Effector memory CD4-positive, alpha-beta T cell (primary cell): ENCODE data around the gene ARRB2.
A peak's percentile ranks its signal among the peaks of the same experiment; 100 is the strongest.
"Not testable (repeated sequence)": the region's sequence is repeated elsewhere in the genome, so short reads cannot be mapped to it uniquely, and the experiment has no call there.

Source experiments
- DNase-seq, 3 donors: peaks; one replicate each; pipeline ENCODE4 v3.0.0-alpha.2; 2020
- H3K27ac ChIP-seq: 2 replicates; pipeline ENCODE4 v1.7.0; 2013; ENCODE audit warnings: mild to moderate bottlenecking, low read length, moderate library complexity; ENCODE audit not compliant: insufficient read depth, poor library complexity, severe bottlenecking
- H3K27me3 ChIP-seq: replicated peaks from 2 replicates; pipeline ENCODE4 v1.7.0; 2013; ENCODE audit warnings: mild to moderate bottlenecking, low read length; ENCODE audit not compliant: insufficient read depth, control insufficient read depth, poor library complexity, severe bottlenecking
- H3K36me3 ChIP-seq: 2 replicates; pipeline ENCODE4 v1.7.0; 2013; ENCODE audit warnings: mild to moderate bottlenecking, low read length, moderate library complexity; ENCODE audit not compliant: control insufficient read depth, insufficient read depth
- H3K4me1 ChIP-seq: 2 replicates; pipeline ENCODE4 v1.7.0; 2013; ENCODE audit warnings: low read length, mild to moderate bottlenecking; ENCODE audit not compliant: control insufficient read depth, insufficient read depth, poor library complexity, severe bottlenecking
- H3K4me3 ChIP-seq: 2 replicates; pipeline ENCODE4 v1.7.0; 2013; ENCODE audit warnings: low read length, low read depth, mild to moderate bottlenecking; ENCODE audit not compliant: insufficient read depth, poor library complexity, severe bottlenecking
- H3K9me3 ChIP-seq: 2 replicates; pipeline ENCODE4 v1.7.0; 2013; ENCODE audit warnings: mild to moderate bottlenecking, low read length, moderate library complexity; ENCODE audit not compliant: control insufficient read depth

ARRB2 gene

DNA sequence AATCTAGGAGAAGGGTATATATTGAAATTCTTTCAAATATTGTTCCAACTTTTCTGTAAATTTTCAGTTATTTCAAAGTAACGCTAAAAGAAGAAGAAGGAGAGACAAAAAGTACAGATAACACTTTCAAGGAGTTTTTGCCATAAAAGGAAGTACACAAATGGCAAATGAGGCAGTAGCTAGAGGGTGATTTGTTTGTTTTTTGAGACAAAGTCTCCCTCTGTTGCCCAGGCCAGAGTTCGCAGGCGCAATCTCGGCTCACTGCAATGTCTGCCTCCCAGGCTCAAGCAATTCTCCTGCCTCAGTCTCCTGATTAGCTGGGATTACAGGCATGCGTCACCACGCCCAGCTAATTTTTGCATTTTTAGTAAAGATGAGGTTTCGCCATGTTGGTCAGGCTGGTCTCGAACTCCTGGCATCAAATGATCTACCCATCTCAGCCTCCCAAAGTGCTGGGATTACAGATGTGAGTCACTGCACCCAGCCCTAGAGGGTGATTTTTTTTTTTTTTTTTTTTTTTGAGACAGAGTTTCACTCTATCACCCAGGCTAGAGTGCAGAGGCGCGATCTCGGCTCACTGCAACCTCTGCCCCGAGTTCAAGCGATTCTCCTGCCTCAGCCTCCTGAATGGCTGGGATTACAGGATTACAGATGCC is 10.9 kb upstream of the ARRB2 start:
- not testable (repeated sequence) for H3K9me3 ChIP-seq, DNase-seq, H3K27me3 ChIP-seq, H3K4me3 ChIP-seq, H3K27ac ChIP-seq, H3K36me3 ChIP-seq
- H3K4me1 ChIP-seq: peaks cover 23% of the 10 kb centered on the region

DNA sequence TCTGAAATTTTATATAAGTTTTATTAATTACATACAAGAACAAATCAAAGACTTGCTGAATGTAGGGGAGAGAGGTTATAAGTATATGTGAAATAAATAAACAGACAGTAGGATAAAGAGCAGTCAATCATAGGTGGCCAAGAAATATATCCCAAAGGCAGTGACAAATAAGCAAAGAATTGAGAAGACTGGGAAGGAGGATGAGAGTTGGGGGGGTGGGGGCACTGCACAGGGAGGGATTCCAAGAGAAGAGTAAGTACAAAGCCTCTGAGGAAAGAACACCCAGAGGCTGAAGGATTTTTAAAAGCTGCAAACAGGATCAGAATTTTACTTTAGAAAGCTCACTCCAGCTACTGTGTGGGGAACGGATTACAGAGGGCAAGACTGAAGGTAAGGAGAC is 9.3 kb upstream of the ARRB2 start:
- Histone ChIP-seq H3K4me1 (peaks cover 19% of the 10 kb centered on the region), H3K9me3 (no peaks in the 10 kb centered on the region), H3K27me3 (no peaks in the 10 kb centered on the region), H3K4me3 (no peak overlapping the region), H3K36me3 (no peaks in the 10 kb centered on the region), H3K27ac (peak overlapping the region; percentile 12)
- no peak for DNase-seq

DNA sequence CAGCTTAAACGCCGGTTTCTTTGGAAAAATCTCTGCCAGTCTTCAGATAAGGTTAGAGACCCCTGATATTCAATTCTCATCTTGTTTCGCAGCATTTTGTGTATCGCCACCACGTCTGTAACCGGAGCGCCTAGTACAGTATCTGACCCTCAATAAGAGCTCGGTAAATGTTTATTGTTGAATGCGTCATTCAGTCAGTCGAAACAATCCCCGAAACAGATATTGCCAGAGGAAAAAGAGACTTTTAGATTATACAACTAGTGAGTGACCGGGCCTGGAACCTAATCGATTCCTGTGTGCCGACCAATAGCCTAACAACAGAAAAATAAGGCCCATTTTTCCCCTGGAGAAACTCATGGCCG is 7.1 kb upstream of the ARRB2 start:
- no peaks in the 10 kb centered on the region for H3K9me3 ChIP-seq
- peak overlapping the region; percentile 87 for H3K27ac ChIP-seq
- H3K27me3 ChIP-seq: no peaks in the 10 kb centered on the region
- H3K36me3 ChIP-seq: no peaks in the 10 kb centered on the region
- no peak for DNase-seq
- H3K4me3 ChIP-seq: peak overlapping the region; percentile 80
- peaks cover 14% of the 10 kb centered on the region for H3K4me1 ChIP-seq

DNA sequence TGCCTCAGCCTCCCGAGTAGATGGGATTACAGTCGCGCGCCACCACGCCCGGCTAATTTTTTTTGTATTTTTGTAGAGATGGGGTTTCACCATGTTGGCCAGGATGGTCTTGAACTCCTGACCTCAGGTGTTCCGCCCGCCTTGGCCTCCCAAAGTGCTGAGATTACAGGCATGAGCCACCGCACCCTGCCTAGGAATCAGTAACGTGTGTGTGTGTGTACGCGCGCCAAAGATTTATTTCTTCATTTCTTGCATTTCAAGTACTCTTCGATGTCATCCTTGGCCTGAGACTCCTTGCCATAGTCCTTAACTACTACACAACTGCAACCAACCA is 5.9 kb upstream of the ARRB2 start:
- H3K4me1 ChIP-seq: peaks cover 14% of the 10 kb centered on the region
- DNase-seq, H3K27me3 ChIP-seq, H3K9me3 ChIP-seq, H3K36me3 ChIP-seq: not testable (repeated sequence)
- peak overlapping the region; percentile 87 for H3K27ac ChIP-seq
- H3K4me3 ChIP-seq: peak overlapping the region; percentile 80

DNA sequence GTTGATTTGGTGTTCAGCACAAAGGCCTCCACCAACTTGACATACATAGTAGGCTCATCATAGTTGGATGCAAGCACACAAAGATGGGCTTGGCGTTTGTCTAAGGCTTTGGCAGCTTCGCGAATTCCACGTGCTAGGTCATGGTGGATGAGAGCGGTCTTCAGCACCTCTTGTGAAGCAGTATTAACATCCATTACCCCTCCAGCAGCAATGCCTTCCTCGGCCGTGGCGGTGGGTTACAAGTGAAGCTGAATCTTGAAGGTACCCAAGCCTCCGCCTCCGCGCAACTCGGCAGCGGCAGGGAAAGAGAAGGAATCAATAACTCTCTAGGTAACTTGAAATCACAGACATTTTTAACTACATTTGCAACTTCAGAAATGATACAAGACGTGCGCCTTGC is 5.4 kb upstream of the ARRB2 start:
- Histone ChIP-seq H3K9me3 (no peaks in the 10 kb centered on the region), H3K4me1 (peaks cover 19% of the 10 kb centered on the region), H3K27ac (no peak overlapping the region), H3K27me3 (no peaks in the 10 kb centered on the region), H3K36me3 (no peaks in the 10 kb centered on the region), H3K4me3 (no peak overlapping the region)
- DNase-seq: no peak

DNA sequence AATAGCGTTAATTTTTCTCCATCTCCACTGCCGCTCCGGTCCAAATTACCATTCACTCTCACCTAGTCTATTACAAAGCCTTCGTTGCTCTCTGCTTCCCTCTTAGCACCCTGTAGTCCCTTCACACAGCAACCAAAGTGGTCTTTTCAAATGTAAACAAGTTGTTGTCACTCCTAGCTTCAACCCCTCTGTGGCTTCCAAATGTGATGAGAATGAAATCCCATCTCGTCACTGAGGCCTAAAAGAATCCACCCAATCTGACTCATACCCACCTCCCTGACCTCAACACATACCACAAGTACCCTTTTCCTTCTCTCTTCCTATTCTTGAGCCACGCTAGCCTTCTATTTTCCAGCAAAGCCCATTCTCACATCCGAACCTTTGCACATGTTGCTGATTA is 4.3 kb upstream of the ARRB2 start:
- Histone ChIP-seq H3K9me3 (no peaks in the 10 kb centered on the region), H3K27me3 (no peaks in the 10 kb centered on the region), H3K27ac (no peak overlapping the region), H3K36me3 (no peaks in the 10 kb centered on the region), H3K4me1 (peaks cover 21% of the 10 kb centered on the region), H3K4me3 (no peak overlapping the region)
- DNase-seq: no peak

DNA sequence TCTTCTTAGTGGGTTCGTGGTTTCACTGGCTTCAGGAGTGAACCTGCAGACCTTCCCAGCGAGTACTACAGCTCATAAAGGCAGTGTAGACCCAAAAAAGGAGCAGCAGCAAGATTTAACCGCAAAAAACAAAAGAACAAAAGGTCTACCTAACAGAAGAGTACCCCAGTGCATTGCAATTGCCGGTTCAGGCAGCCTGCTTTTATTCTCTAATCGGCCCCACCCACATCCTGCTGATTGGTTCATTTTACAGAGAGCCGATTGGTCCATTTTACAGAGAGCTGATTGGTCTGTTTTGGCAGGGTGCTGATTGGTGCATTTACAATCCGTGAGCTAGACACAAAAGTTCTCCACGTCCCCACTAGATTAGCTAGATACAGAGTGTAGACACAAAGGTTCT is 2.0 kb upstream of the ARRB2 start:
- H3K9me3 ChIP-seq: no peaks in the 10 kb centered on the region
- H3K27ac ChIP-seq: no peak overlapping the region
- H3K4me1 ChIP-seq: peaks cover 32% of the 10 kb centered on the region
- no peaks in the 10 kb centered on the region for H3K36me3 ChIP-seq
- DNase-seq: peak in 2 of 3 donors; percentile 36 to 49
- no peak overlapping the region for H3K4me3 ChIP-seq
- H3K27me3 ChIP-seq: no peaks in the 10 kb centered on the region

DNA sequence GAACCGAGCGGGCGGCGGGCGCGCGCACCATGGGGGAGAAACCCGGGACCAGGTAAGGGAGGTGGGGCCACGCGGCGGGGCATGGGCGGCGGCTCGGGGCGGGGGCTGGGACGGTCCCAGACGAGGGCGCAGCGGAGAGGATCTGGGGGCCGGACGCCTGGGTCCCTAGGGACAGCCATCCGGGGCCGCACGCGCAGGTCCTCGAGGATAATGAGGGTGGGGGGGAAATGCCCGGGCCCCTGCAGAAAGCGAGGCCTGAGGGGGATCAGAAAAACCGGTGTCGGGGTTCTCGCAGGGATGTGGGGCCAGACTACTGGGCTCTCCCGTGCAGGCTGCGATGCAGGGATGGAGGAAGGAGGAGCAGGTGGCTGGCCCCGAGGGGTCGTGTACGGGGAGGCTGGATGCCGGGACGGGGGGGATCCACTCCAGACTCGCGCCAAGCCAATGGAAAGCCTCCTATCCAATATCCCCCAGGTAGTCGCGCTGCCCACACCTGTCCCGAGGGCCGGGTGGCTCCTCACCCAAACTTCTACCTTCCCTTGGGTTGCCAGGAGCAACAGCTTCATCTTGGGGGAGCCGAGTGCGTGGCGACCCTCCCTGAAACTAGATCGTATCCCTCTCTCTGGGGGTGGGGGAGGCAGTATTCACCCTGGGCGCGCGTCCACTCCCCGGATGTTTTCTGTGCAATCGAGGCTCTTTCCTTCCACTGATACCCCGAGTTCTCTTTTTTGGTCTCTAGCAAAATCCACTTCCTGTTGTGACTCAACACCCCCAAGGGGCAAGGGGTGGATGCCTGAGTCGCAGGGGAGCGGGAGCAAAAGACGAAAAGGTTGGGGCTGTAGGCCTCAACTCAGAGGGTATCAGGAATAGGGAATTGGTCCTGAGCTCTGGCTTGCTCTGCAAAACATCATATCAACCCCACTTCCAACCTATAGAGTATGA is 532 bp downstream of the ARRB2 start:
- Histone ChIP-seq H3K27me3 (no peaks in the 10 kb centered on the region), H3K4me3 (peak overlapping the region; percentile 75), H3K36me3 (peaks cover 5% of the 10 kb centered on the region), H3K4me1 (peaks cover 51% of the 10 kb centered on the region), H3K9me3 (no peaks in the 10 kb centered on the region), H3K27ac (peak overlapping the region; percentile 86)
- peak in 1 of 3 donors; percentile 13 for DNase-seq

DNA sequence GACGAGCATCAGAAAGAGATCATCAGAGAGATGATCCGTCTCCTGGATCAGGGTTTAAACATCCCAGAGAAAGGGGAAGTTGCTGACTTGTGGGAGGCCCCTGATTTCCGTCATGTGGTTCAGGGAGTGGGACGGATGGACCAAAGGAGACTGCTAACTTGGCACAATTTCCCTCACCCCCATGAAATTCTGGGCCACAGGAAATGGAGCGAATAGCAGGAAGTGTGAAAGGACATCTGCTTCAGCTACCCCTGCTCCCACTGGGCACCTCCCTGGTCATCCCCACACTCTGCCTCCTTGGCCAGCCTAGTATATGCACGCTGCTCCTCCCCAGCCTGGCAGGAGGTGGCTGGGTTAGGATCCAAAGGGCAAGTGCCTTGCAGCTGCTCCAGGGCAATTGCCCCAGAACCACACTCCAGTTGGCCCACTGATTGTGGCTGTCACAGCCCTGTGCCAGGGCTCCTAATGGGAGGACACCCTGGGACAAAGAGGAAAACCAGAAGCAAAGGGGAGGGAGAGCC is 1.3 kb downstream of the ARRB2 start:
- Histone ChIP-seq H3K36me3 (peaks cover 6% of the 10 kb centered on the region), H3K4me3 (peak overlapping the region; percentile 75), H3K9me3 (no peaks in the 10 kb centered on the region), H3K27ac (peak overlapping the region; percentile 86), H3K27me3 (no peaks in the 10 kb centered on the region), H3K4me1 (peaks cover 53% of the 10 kb centered on the region)
- no peak for DNase-seq

DNA sequence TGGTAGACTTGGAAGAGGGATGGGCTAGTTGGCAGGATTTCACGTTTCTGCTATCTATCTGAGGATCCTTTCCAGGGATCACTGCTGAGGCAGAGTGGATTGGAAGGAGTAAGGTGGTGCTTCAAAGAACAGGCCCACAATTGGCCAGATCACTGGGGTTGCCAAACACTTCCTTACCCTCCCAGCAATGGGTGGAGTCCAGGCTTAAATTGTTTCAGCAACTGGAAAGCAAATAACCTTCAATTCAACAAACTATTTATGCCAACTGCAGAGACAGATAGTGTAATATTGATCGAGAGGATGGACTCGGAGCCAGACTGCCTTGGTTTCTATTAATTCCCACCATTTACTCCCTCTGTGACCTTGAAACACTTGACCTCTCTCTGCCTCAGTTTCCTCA is 2.1 kb downstream of the ARRB2 start:
- no peak overlapping the region for H3K4me3 ChIP-seq
- peaks cover 12% of the 10 kb centered on the region for H3K36me3 ChIP-seq
- H3K27me3 ChIP-seq: no peaks in the 10 kb centered on the region
- H3K9me3 ChIP-seq: no peaks in the 10 kb centered on the region
- H3K4me1 ChIP-seq: peaks cover 53% of the 10 kb centered on the region
- peak overlapping the region; percentile 33 for H3K27ac ChIP-seq
- DNase-seq: no peak
